HepG2 (cell line): ENCODE measurements around the gene PKD2L2. TPM values are rescaled to one million over a fixed set of nuclear protein-coding genes. Genes with fewer than 3 reads are reported as not detected.

Experiments
- ATAC-seq: fragments of 200-7000 bp; cut with Tn5 transposase; 3 replicates; pipeline ENCODE4 v1.9.1; 2020; ENCODE audit warnings: mild to moderate bottlenecking, moderate library complexity
- BruUV-seq: library from RNA; stranded (reverse); fragments of 400-500 nt; replicated peaks from 2 replicates; lab custom pipeline; 2021; lab: Mats Ljungman, UMichigan
- CTCF ChIA-PET: fragments of 300-600 bp; formaldehyde crosslinking; extraction: SDS; loops from one replicate; lab custom pipeline; 2021; ENCODE audit warnings: low total read pairs, inconsistent platforms, low intra/inter-chr PET ratio; lab: Yijun Ruan, JAX
- POLR2A ChIA-PET: fragments of 350-600 bp; sonication (Branson Sonifier 250); formaldehyde crosslinking; loops from one replicate; lab custom pipeline; 2020; ENCODE audit warnings: antibody characterized with exemption, inconsistent platforms; lab: Yijun Ruan, JAX
- DNase-seq: peaks from one replicate; pipeline ENCODE4 v3.0.0-alpha.2; 2015; ENCODE audit warnings: low spot score
- FAIRE-seq: peaks from 3 replicates; lab custom pipeline; 2011; peaks lifted over from hg19 to GRCh38; lab: Jason Lieb, UNC
- H2AFZ ChIP-seq: one replicate; pipeline ENCODE4 v1.6.1; 2011; ENCODE audit warnings: low read length, inconsistent platforms
- H3K27ac ChIP-seq: fragments of 300-600 bp; 3 replicates; pipeline ENCODE4 v1.8.0; 2011; ENCODE audit warnings: mixed run types, mild to moderate bottlenecking, mixed read lengths, low read length, inconsistent platforms; ENCODE audit not compliant: insufficient read depth; ENCODE audit errors: extremely low read length
- H3K27me3 ChIP-seq, 2 experiments: fragments of 200-600 bp in 1 of 2; 2 replicates in 1 of 2; 3 replicates in 1 of 2; pipeline versions ENCODE4 v1.6.0 to v1.8.0; 2011; ENCODE audit warnings: low read length in 2 of 2, mild to moderate bottlenecking in 2 of 2, moderate library complexity in 2 of 2, inconsistent platforms in 1 of 2; ENCODE audit not compliant: insufficient read depth in 2 of 2, control insufficient read depth in 1 of 2
- H3K36me3 ChIP-seq, 2 experiments: fragments of 200-600 bp in 1 of 2; replicated peaks in 1 of 2; 2 replicates in 1 of 2; 3 replicates in 1 of 2; pipeline versions ENCODE4 v1.5.1 to v1.8.0; 2011; ENCODE audit warnings: low read length in 2 of 2, inconsistent platforms in 1 of 2; ENCODE audit not compliant: insufficient read depth in 2 of 2, control insufficient read depth in 1 of 2
- H3K4me1 ChIP-seq: 2 replicates; pipeline ENCODE4 v1.5.1; 2012; ENCODE audit warnings: low read length, inconsistent platforms; ENCODE audit not compliant: insufficient read depth
- H3K4me2 ChIP-seq: 2 replicates; pipeline ENCODE4 v1.6.0; 2011; ENCODE audit warnings: low read depth, low read length, inconsistent platforms
- H3K4me3 ChIP-seq, 3 experiments: fragments of 200-600 bp in 1 of 3; sonication (generic), shearing (Covaris generic) in 1 of 3; replicated peaks in 1 of 3; 2 replicates each; pipeline ENCODE4 v1.5.1; 2011 to 2016; ENCODE audit warnings: low read length in 3 of 3, inconsistent platforms in 2 of 3, low read depth in 2 of 3, mild to moderate bottlenecking in 2 of 3, control low read depth in 1 of 3, mixed read lengths in 1 of 3; ENCODE audit not compliant: insufficient read depth in 1 of 3
- H3K79me2 ChIP-seq: one replicate; pipeline ENCODE4 v1.6.1; 2011; ENCODE audit warnings: low read length, inconsistent platforms; ENCODE audit not compliant: insufficient read depth
- H3K9ac ChIP-seq: 2 replicates; pipeline ENCODE4 v1.6.0; 2011; ENCODE audit warnings: mild to moderate bottlenecking, low read depth, low read length, inconsistent platforms; ENCODE audit not compliant: insufficient read depth
- H3K9me3 ChIP-seq: 2 replicates; pipeline ENCODE4 v1.5.1; 2012; ENCODE audit warnings: mild to moderate bottlenecking, low read length
- H4K20me1 ChIP-seq: 2 replicates; pipeline ENCODE4 v1.6.0; 2011; ENCODE audit warnings: inconsistent platforms, mild to moderate bottlenecking, low read length, moderate library complexity; ENCODE audit not compliant: insufficient read depth
- CC2D1A ChIP-seq: sonication (generic); formaldehyde crosslinking; IDR thresholded peaks from 2 replicates; pipeline ENCODE4 v1.8.1; 2023; ENCODE audit warnings: mild to moderate bottlenecking, missing genetic modification reagents
- CEBPB ChIP-seq: IDR thresholded peaks from 2 replicates; pipeline ENCODE4 v1.6.1; 2011; ENCODE audit warnings: low read depth, low read length, improper control_type of control experiment, borderline replicate concordance
- CHD4 ChIP-seq: fragments of 200-600 bp; sonication (generic); IDR thresholded peaks from 2 replicates; pipeline ENCODE4 v1.7.0; 2017; ENCODE audit warnings: mild to moderate bottlenecking, low read length, borderline replicate concordance
- GPBP1L1 ChIP-seq: sonication (generic); formaldehyde crosslinking; IDR thresholded peaks from 2 replicates; pipeline ENCODE4 v1.5.0; 2020; ENCODE audit warnings: mild to moderate bottlenecking, missing genetic modification reagents
- GZF1 ChIP-seq: sonication (generic); formaldehyde crosslinking; IDR thresholded peaks from 2 replicates; pipeline ENCODE4 v1.5.1; 2020; ENCODE audit warnings: mild to moderate bottlenecking, missing genetic modification reagents
- MTA3 ChIP-seq: sonication (generic); formaldehyde crosslinking; IDR thresholded peaks from 2 replicates; pipeline ENCODE4 v1.4.0; 2020; ENCODE audit warnings: missing genetic modification reagents
- ZIK1 ChIP-seq: sonication (generic); formaldehyde crosslinking; IDR thresholded peaks from 2 replicates; pipeline ENCODE4 v1.5.0; 2020; ENCODE audit warnings: mild to moderate bottlenecking, low read depth, missing genetic modification reagents, borderline replicate concordance
- ZNF17 ChIP-seq: sonication (generic); formaldehyde crosslinking; IDR thresholded peaks from 2 replicates; pipeline ENCODE4 v1.5.0; 2020; ENCODE audit warnings: mild to moderate bottlenecking, missing genetic modification reagents
- WGBS: methylation state at CpG from one replicate; pipeline ENCODE4 v1.1.6; 2017; ENCODE audit warnings: low lambda C conversion rate; 5-methylcytosine and 5-hydroxymethylcytosine counted together
- in situ Hi-C: cut with HindIII; loops from 2 replicates; pipeline ENCODE4 v1.10.0; 2017; ENCODE audit warnings: low pct_unique_long_range_greater_than_20kb; ENCODE audit not compliant: extremely low pct_ligation_motif_present
- intact Hi-C: fragments of 100-400 bp; cut with micrococcal nuclease; formaldehyde crosslinking; loops from one replicate; pipeline ENCODE4 v1.10.0; 2022; ENCODE audit not compliant: unreplicated experiment
- polyA plus RNA-seq, 8 experiments: library from polyadenylated mRNA; depleted of rRNA in 3 of 8; stranded (reverse) in 7 of 8; unstranded in 1 of 8; fragments of >200 nt; fragmentation: Illumina TruSeq in 4 of 8; extraction: Trizol in 4 of 8; gene quantifications; 2 replicates each; pipeline versions ENCODE4 v1.2.1 to v1.2.3, GENCODE V29; 2011 to 2016; ENCODE audit warnings: low read depth in 4 of 8, missing spikeins in 1 of 8, mixed read lengths in 1 of 8; ENCODE audit not compliant: insufficient read depth in 1 of 8
- total RNA-seq, 5 experiments: library from RNA; depleted of rRNA; stranded (reverse); fragments of >200 nt; fragmentation: Illumina TruSeq; extraction: Trizol; gene quantifications; 2 replicates each; pipeline ENCODE4 v1.2.3, GENCODE V29; 2016; ENCODE audit warnings: low read depth in 1 of 5

Gene PKD2L2
- total and polyA plus RNA-seq, 2 of the 13 experiments (the other 11 are each of a cell fraction or from before 2014, with no cell fraction given) = not detected

DNA sequence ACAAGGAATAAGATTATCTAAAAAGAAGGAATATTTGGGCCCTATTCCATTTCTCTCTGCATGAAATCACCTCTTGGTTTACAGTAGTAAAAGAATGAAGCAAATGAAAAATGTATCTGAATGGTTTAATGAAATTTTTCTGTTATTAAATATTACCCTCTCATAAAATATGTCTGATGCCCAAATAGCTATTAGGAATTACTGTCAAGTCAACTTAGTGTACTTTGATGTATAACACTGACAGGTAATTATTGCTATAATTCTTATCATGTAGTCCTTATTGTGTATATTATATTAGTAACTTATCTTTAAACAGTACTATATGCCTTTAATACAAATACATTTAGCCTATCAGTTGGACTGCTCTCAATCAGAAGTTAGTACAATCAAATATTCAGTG, 13.2 kb upstream of the PKD2L2 start:
- in situ Hi-C loops (no loop called here), intact Hi-C loops (no loop called here)
- DNase-seq (no peak), FAIRE-seq (no peak), ATAC-seq (no peak)
- Histone ChIP-seq H3K9me3 (no peaks in the 10 kb centered on the region), H3K36me3 (no peaks in the 10 kb centered on the region), H3K9ac (no peak overlapping the region), H4K20me1 (no peaks in the 10 kb centered on the region), H3K27me3 (no peaks in the 10 kb centered on the region; a peak in 1 of 5 replicates), H2AFZ (no peak overlapping the region), H3K4me3 (no peak overlapping the region), H3K79me2 (no peaks in the 10 kb centered on the region), H3K27ac (no peak overlapping the region), H3K4me1 (no peaks in the 10 kb centered on the region), H3K4me2 (no peak overlapping the region)
- BruUV-seq = no TSS peak
- POLR2A ChIA-PET = no interaction called here
- CTCF ChIA-PET = no interaction called here
- TF ChIP-seq MTA3 (no peak), CHD4 (no peak), ZNF17 (CRISPR knock-in tag) (no peak), CEBPB (no peak), GZF1 (no peak), CC2D1A (CRISPR knock-in tag) (no peak)

DNA sequence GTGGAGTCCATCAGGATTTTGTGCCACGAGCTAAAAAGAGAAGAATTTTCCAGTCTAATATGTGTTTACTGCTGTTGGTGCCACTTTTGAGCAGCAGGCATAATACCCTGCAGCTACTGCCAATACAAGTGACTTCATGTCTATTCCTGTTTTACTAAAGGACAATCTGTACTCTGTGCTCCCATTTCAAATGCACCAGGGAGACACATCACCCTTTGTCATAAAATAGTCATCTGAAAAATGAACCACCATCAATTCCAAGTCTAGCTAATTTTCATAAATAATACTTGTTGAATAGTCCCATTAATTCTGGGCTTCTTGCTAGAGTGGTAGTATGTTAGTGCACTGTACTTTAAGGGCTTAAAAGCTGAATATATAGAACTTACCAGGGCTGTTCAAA, 8.9 kb upstream of the PKD2L2 start:
- FAIRE-seq (no peak), ATAC-seq (no peak), DNase-seq (no peak)
- TF ChIP-seq GPBP1L1 (no peak), ZIK1 (CRISPR knock-in tag) (no peak)
- ChIA-PET POLR2A (interaction anchor here (0.5 kb wide), 1 partner anchor 1339 kb away, joined by 4 read pairs; no protein-coding TSS in a partner anchor), CTCF (no interaction called here)
- no peak overlapping the region for H3K27ac ChIP-seq
- H2AFZ ChIP-seq = no peak overlapping the region
- H3K27me3 ChIP-seq = peaks cover 0 to 3% of the 10 kb centered on the region in 2 experiments; a peak in 1 of 5 replicates
- no peaks in the 10 kb centered on the region for H3K79me2 ChIP-seq
- no peak overlapping the region for H3K4me2 ChIP-seq
- H3K9ac ChIP-seq = no peak overlapping the region
- H3K4me3 ChIP-seq = no peak overlapping the region
- no peaks in the 10 kb centered on the region for H3K4me1 ChIP-seq
- H3K36me3 ChIP-seq = no peaks in the 10 kb centered on the region
- H3K9me3 ChIP-seq = no peaks in the 10 kb centered on the region
- BruUV-seq = no TSS peak
- in situ Hi-C loops = no loop called here
- H4K20me1 ChIP-seq = no peaks in the 10 kb centered on the region
- 4% methylated on average over 1 of the region's 1 CpG for WGBS
- intact Hi-C loops = no loop called here
